H1 (cell line): ENCODE data around the gene DCBLD2. TPM values are rescaled to one million over a fixed set of nuclear protein-coding genes. Genes with fewer than 3 reads are reported as not detected.

ENCODE experiments used
- FOSL1 ChIP-seq: IDR thresholded peaks from 2 replicates; pipeline ENCODE4 v1.6.1; 2011; ENCODE audit warnings: mild to moderate bottlenecking, low read depth, low read length, moderate library complexity; ENCODE audit not compliant: insufficient read depth
- RFX5 ChIP-seq: IDR thresholded peaks from 2 replicates; pipeline ENCODE4 v1.6.1; 2011; ENCODE audit warnings: low read depth, low read length, improper control_type of control experiment, borderline replicate concordance
- TAF1 ChIP-seq: IDR thresholded peaks from 2 replicates; pipeline ENCODE4 v1.6.1; 2011; ENCODE audit warnings: mild to moderate bottlenecking, low read depth, low read length
- polyA plus RNA-seq, 7 experiments: library from polyadenylated mRNA; depleted of rRNA in 3 of 7; stranded (reverse) in 5 of 7; unstranded in 2 of 7; fragments of >200 nt in 5 of 7; fragments of 200-250 nt in 2 of 7; gene quantifications; 1 replicate in 5 of 7; 2 replicates in 1 of 7; 4 replicates in 1 of 7; pipeline versions ENCODE4 v1.2.1 to v1.2.3, GENCODE V29; 2011 to 2013; ENCODE audit warnings: missing spikeins in 2 of 7, mixed read lengths in 2 of 7
- total RNA-seq: library from RNA; stranded (reverse); fragmentation: NEBNext Ultra II Directional; extraction: Animal tissue kit (Norgen Biotek cat#: 25700); gene quantifications from 2 replicates; pipeline ENCODE4 v1.2.1, GENCODE V29; 2021
- TF ChIP-seq, protein P1 (sequence below): fragments of 300-600 bp; sonication (generic); IDR thresholded peaks from 2 replicates; pipeline ENCODE4 v1.7.1; 2012; ENCODE audit warnings: low read length, moderate library complexity, mild to moderate bottlenecking, inconsistent platforms; ENCODE audit not compliant: insufficient replicate concordance

DCBLD2 gene
- total and polyA plus RNA-seq, 2 of the 8 experiments (the other 6 are each of a cell fraction or from before 2014, with no cell fraction given), result 19.6 to 63.8 TPM

DNA sequence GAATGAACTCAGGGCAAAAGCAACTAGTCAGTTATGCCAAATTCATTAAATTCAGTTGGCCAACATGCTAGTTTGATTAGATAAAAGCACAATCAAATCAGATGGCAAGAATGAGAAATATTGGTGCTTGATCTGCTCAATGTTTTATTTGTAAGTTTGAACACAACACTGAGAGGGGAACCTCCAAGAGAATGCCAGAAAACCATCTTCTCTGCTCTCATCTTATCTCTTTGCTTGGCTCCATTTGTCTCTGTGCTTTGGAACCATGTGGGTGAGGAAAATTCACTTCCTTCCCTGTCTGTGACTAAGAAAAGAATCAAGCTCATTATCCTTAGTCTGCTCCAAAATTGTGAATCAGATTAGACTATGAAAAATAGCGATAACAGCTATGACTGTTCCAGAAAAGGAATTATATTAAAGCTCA, 43.6 kb upstream of the DCBLD2 start (continued):
- TF ChIP-seq RFX5 (no peak), FOSL1 (no peak), TAF1 (no peak)
- TF ChIP-seq, protein P1, sequence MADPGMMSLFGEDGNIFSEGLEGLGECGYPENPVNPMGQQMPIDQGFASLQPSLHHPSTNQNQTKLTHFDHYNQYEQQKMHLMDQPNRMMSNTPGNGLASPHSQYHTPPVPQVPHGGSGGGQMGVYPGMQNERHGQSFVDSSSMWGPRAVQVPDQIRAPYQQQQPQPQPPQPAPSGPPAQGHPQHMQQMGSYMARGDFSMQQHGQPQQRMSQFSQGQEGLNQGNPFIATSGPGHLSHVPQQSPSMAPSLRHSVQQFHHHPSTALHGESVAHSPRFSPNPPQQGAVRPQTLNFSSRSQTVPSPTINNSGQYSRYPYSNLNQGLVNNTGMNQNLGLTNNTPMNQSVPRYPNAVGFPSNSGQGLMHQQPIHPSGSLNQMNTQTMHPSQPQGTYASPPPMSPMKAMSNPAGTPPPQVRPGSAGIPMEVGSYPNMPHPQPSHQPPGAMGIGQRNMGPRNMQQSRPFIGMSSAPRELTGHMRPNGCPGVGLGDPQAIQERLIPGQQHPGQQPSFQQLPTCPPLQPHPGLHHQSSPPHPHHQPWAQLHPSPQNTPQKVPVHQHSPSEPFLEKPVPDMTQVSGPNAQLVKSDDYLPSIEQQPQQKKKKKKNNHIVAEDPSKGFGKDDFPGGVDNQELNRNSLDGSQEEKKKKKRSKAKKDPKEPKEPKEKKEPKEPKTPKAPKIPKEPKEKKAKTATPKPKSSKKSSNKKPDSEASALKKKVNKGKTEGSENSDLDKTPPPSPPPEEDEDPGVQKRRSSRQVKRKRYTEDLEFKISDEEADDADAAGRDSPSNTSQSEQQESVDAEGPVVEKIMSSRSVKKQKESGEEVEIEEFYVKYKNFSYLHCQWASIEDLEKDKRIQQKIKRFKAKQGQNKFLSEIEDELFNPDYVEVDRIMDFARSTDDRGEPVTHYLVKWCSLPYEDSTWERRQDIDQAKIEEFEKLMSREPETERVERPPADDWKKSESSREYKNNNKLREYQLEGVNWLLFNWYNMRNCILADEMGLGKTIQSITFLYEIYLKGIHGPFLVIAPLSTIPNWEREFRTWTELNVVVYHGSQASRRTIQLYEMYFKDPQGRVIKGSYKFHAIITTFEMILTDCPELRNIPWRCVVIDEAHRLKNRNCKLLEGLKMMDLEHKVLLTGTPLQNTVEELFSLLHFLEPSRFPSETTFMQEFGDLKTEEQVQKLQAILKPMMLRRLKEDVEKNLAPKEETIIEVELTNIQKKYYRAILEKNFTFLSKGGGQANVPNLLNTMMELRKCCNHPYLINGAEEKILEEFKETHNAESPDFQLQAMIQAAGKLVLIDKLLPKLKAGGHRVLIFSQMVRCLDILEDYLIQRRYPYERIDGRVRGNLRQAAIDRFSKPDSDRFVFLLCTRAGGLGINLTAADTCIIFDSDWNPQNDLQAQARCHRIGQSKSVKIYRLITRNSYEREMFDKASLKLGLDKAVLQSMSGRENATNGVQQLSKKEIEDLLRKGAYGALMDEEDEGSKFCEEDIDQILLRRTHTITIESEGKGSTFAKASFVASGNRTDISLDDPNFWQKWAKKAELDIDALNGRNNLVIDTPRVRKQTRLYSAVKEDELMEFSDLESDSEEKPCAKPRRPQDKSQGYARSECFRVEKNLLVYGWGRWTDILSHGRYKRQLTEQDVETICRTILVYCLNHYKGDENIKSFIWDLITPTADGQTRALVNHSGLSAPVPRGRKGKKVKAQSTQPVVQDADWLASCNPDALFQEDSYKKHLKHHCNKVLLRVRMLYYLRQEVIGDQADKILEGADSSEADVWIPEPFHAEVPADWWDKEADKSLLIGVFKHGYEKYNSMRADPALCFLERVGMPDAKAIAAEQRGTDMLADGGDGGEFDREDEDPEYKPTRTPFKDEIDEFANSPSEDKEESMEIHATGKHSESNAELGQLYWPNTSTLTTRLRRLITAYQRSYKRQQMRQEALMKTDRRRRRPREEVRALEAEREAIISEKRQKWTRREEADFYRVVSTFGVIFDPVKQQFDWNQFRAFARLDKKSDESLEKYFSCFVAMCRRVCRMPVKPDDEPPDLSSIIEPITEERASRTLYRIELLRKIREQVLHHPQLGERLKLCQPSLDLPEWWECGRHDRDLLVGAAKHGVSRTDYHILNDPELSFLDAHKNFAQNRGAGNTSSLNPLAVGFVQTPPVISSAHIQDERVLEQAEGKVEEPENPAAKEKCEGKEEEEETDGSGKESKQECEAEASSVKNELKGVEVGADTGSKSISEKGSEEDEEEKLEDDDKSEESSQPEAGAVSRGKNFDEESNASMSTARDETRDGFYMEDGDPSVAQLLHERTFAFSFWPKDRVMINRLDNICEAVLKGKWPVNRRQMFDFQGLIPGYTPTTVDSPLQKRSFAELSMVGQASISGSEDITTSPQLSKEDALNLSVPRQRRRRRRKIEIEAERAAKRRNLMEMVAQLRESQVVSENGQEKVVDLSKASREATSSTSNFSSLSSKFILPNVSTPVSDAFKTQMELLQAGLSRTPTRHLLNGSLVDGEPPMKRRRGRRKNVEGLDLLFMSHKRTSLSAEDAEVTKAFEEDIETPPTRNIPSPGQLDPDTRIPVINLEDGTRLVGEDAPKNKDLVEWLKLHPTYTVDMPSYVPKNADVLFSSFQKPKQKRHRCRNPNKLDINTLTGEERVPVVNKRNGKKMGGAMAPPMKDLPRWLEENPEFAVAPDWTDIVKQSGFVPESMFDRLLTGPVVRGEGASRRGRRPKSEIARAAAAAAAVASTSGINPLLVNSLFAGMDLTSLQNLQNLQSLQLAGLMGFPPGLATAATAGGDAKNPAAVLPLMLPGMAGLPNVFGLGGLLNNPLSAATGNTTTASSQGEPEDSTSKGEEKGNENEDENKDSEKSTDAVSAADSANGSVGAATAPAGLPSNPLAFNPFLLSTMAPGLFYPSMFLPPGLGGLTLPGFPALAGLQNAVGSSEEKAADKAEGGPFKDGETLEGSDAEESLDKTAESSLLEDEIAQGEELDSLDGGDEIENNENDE, result no peak
